ENCODE data around the gene PBXIP1. TPM values are rescaled to one million over a fixed set of nuclear protein-coding genes. Genes with fewer than 3 reads are reported as not detected.

Gene PBXIP1
- total and polyA plus RNA-seq, 2 of the 13 experiments (the other 11 are each of a cell fraction or from before 2014, with no cell fraction given): 16.3 to 31.9 TPM

DNA sequence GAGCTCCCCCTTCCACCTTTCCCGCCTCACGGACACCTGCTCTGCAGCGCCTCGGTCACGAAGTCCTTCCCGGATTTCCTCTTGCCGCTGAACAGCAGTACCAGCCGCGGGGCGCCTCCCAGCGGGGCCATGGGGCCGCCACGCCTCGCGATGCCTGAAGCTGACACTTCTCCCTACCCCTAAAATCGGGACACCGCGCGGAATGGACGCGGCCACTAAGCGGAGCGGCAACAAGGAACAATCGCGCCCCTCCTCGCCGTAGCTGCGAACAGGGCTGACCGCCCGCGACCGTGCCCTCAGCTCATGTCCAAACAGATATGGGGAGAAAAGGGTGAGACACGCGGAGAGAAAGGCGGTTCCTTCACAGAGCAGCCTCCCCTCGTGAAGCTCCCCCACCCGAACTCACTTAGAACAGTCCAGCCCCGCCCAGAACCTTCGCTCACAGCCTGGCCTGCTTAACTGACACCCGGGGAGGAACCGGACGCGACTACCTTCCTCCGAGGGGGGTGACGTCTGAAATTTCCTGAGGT, 19.3 kb downstream of the PBXIP1 start, which contains the start of gene PMVK (continued):
- peak; percentile 66 for TF ChIP-seq FOSL2 (CRISPR knock-in tag; IDR thresholded peaks at IDR 0.05)
- peak; percentile 97 for TF ChIP-seq ZNF124 (CRISPR knock-in tag; IDR thresholded peaks at IDR 0.05)
- peak; percentile 65 for TF ChIP-seq GMEB1 (CRISPR knock-in tag; IDR thresholded peaks at IDR 0.05; ENCODE audit: borderline replicate concordance)
- TF ChIP-seq STAT5B (CRISPR knock-in tag; IDR thresholded peaks at IDR 0.05): peak; percentile 79
- TF ChIP-seq ZNF550 (CRISPR knock-in tag; IDR thresholded peaks at IDR 0.05; ENCODE audit: borderline replicate concordance): no peak
- TF ChIP-seq SSRP1 (CRISPR knock-in tag; IDR thresholded peaks at IDR 0.05): peak; percentile 91; the same call in 1 of the 2 replicates
- no peak for TF ChIP-seq MAFG (CRISPR knock-in tag; IDR thresholded peaks at IDR 0.05)
- TF ChIP-seq, protein P1, sequence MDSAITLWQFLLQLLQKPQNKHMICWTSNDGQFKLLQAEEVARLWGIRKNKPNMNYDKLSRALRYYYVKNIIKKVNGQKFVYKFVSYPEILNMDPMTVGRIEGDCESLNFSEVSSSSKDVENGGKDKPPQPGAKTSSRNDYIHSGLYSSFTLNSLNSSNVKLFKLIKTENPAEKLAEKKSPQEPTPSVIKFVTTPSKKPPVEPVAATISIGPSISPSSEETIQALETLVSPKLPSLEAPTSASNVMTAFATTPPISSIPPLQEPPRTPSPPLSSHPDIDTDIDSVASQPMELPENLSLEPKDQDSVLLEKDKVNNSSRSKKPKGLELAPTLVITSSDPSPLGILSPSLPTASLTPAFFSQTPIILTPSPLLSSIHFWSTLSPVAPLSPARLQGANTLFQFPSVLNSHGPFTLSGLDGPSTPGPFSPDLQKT (CRISPR knock-in tag; IDR thresholded peaks at IDR 0.05; ENCODE audit: borderline replicate concordance): no peak; the same call in 1 of the 2 replicates
- TF ChIP-seq NFIC (IDR thresholded peaks at IDR 0.05; ENCODE audit: low read length): no peak; the same call in 1 of the 2 replicates
- TF ChIP-seq, protein P2, sequence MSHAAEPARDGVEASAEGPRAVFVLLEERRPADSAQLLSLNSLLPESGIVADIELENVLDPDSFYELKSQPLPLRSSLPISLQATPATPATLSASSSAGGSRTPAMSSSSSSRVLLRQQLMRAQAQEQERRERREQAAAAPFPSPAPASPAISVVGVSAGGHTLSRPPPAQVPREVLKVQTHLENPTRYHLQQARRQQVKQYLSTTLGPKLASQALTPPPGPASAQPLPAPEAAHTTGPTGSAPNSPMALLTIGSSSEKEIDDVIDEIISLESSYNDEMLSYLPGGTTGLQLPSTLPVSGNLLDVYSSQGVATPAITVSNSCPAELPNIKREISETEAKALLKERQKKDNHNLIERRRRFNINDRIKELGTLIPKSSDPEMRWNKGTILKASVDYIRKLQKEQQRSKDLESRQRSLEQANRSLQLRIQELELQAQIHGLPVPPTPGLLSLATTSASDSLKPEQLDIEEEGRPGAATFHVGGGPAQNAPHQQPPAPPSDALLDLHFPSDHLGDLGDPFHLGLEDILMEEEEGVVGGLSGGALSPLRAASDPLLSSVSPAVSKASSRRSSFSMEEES (CRISPR knock-in tag; IDR thresholded peaks at IDR 0.05): peak; percentile 97
- peak; percentile 84; the same call in 1 of the 2 replicates for TF ChIP-seq AHDC1 (CRISPR knock-in tag; IDR thresholded peaks at IDR 0.05; ENCODE audit: borderline replicate concordance)
- TF ChIP-seq MBD4 (IDR thresholded peaks at IDR 0.05; ENCODE audit: borderline replicate concordance, low read length): no peak
- peak; percentile 100 for TF ChIP-seq KDM5B (CRISPR knock-in tag; IDR thresholded peaks at IDR 0.05; ENCODE audit: borderline replicate concordance)
- peak; percentile 98 for TF ChIP-seq ZNF766 (CRISPR knock-in tag; IDR thresholded peaks at IDR 0.05; ENCODE audit: borderline replicate concordance)
- TF ChIP-seq BORCS8-MEF2B (CRISPR knock-in tag; IDR thresholded peaks at IDR 0.05): peak; percentile 99
- peak; percentile 86 for TF ChIP-seq MIER2 (CRISPR knock-in tag; IDR thresholded peaks at IDR 0.05)
- TF ChIP-seq ZSCAN12 (CRISPR knock-in tag; IDR thresholded peaks at IDR 0.05): peak; percentile 96; the same call in 1 of the 2 replicates
- TF ChIP-seq GABPB1 (CRISPR knock-in tag; IDR thresholded peaks at IDR 0.05): peak; percentile 88
- TF ChIP-seq ZSCAN31 (CRISPR knock-in tag; IDR thresholded peaks at IDR 0.05; ENCODE audit: low read depth): peak; percentile 99
- TF ChIP-seq CEBPB (IDR thresholded peaks at IDR 0.05; ENCODE audit: borderline replicate concordance, low read depth, low read length): no peak
